HL-60 (cell line): ENCODE measurements around the gene GAST.

Experiments
- DNase-seq, 2 experiments: peaks; one replicate each; pipeline ENCODE4 v3.0.0-alpha.2; 2010 to 2020; ENCODE audit warnings: low read depth in 1 of 2, low spot score in 1 of 2
- H3K27ac ChIP-seq: fragments of 250-450 bp; sonication (Bioruptor Pico); replicated peaks from 2 replicates; pipeline ENCODE4 v1.5.1; 2020; ENCODE audit warnings: mild to moderate bottlenecking, moderate library complexity
- H3K27me3 ChIP-seq: fragments of 250-450 bp; sonication (Bioruptor Pico); 2 replicates; pipeline ENCODE4 v1.5.1; 2021; ENCODE audit warnings: mild to moderate bottlenecking, moderate library complexity; ENCODE audit not compliant: insufficient read depth, poor library complexity, severe bottlenecking
- H3K4me3 ChIP-seq: replicated peaks from 2 replicates; pipeline ENCODE4 v1.5.1; 2011; ENCODE audit warnings: mild to moderate bottlenecking, control low read depth, low read length; ENCODE audit not compliant: insufficient read depth
- CTCF ChIP-seq: IDR thresholded peaks from one replicate; pipeline ENCODE4 v1.5.1; 2011; ENCODE audit warnings: low read length, control low read depth, inconsistent platforms; ENCODE audit not compliant: insufficient read depth
- GABPA ChIP-seq: IDR thresholded peaks from 2 replicates; pipeline ENCODE4 v1.6.1; 2012; ENCODE audit warnings: low read depth
- POLR2AphosphoS5 ChIP-seq: IDR thresholded peaks from 2 replicates; pipeline ENCODE4 v1.6.1; 2012; ENCODE audit warnings: low read depth
- SPI1 ChIP-seq: IDR thresholded peaks from 2 replicates; pipeline ENCODE4 v1.6.1; 2012; ENCODE audit warnings: low read depth, mild to moderate bottlenecking, borderline replicate concordance
- TF ChIP-seq, protein P1 (sequence below): IDR thresholded peaks from 2 replicates; pipeline ENCODE4 v1.6.1; 2012; ENCODE audit warnings: low read depth; ENCODE audit not compliant: insufficient replicate concordance

The GAST gene

DNA sequence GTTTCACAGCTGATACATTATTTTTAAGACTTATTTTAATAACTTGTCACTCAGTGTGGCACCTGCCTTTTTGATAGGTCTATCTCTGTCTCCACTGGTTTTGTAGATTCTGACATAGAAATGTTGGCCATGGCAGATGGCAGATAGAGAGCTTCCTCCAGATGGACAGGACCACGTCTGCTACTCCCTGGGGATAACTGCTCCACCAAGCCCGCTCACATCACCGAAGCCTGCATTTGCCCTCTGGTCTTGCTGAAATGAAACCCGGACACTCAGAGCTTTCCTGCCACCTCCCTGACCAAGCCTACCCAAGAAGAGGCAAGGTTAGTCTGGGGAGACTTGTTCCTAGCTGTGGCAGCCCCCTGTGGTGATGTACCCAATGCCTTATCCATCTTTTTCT, 38.7 kb downstream of the GAST start:
- TF ChIP-seq POLR2AphosphoS5 = no peak
- no peak for TF ChIP-seq GABPA
- TF ChIP-seq SPI1 = no peak
- TF ChIP-seq, protein P1, sequence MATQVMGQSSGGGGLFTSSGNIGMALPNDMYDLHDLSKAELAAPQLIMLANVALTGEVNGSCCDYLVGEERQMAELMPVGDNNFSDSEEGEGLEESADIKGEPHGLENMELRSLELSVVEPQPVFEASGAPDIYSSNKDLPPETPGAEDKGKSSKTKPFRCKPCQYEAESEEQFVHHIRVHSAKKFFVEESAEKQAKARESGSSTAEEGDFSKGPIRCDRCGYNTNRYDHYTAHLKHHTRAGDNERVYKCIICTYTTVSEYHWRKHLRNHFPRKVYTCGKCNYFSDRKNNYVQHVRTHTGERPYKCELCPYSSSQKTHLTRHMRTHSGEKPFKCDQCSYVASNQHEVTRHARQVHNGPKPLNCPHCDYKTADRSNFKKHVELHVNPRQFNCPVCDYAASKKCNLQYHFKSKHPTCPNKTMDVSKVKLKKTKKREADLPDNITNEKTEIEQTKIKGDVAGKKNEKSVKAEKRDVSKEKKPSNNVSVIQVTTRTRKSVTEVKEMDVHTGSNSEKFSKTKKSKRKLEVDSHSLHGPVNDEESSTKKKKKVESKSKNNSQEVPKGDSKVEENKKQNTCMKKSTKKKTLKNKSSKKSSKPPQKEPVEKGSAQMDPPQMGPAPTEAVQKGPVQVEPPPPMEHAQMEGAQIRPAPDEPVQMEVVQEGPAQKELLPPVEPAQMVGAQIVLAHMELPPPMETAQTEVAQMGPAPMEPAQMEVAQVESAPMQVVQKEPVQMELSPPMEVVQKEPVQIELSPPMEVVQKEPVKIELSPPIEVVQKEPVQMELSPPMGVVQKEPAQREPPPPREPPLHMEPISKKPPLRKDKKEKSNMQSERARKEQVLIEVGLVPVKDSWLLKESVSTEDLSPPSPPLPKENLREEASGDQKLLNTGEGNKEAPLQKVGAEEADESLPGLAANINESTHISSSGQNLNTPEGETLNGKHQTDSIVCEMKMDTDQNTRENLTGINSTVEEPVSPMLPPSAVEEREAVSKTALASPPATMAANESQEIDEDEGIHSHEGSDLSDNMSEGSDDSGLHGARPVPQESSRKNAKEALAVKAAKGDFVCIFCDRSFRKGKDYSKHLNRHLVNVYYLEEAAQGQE = no peak
- no peak for TF ChIP-seq CTCF
- H3K27me3 ChIP-seq = no peaks in the 10 kb centered on the region
- H3K4me3 ChIP-seq = no peak overlapping the region
- no peak overlapping the region for H3K27ac ChIP-seq
- DNase-seq = no peak

GRCh38 chr17:41751288-41751687, 39.2 kb downstream of the GAST start:
- TF ChIP-seq, protein P1 = no peak
- TF ChIP-seq POLR2AphosphoS5 = no peak
- Histone ChIP-seq H3K4me3 (no peak overlapping the region), H3K27me3 (no peaks in the 10 kb centered on the region), H3K27ac (no peak overlapping the region)
- DNase-seq = no peak

DNA sequence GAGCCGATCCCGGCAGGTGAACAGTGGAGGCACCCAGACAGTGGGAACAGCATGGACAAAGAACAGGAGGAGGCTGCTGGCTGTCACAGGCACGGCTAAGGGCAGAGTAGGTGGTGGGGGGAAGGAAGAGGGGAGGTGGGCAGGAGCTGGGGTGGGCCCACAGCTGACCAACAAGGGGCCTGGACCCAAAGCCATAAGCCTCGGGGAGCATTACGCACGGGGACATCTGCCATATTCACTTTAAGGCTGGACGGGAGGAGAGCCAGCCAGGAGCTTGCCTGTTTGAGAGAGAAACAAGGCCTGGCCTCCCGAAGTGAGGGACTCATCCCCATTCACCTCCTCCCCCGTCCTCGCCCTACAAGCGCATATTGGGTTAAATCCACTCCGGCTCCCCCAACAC, 41.9 kb downstream of the GAST start:
- TF ChIP-seq POLR2AphosphoS5 (no peak), SPI1 (no peak), CTCF (no peak), GABPA (no peak)
- no peak overlapping the region for H3K27ac ChIP-seq
- no peak overlapping the region for H3K4me3 ChIP-seq
- DNase-seq = no peak
- no peaks in the 10 kb centered on the region for H3K27me3 ChIP-seq

DNA sequence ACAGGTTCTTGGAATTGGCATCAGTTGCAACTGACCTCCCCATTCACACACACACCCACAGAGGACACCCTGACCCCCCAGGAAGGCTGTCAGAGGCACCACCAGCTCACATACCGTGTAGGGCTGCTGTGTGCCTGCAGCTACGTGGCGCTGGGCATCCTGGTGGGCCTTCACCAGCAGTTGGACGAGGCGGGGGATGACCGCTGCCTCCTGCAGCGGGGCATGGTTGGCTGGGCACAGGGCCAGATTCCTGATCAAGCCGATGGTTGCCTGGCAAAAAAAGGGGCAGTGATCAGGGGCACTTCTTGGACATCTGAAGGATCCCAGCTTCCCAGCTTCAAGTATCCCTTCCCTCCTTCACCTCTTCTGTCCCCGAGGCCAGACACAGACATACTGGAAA, 46.5 kb downstream of the GAST start:
- no peak overlapping the region for H3K4me3 ChIP-seq
- DNase-seq = no peak
- no peaks in the 10 kb centered on the region for H3K27me3 ChIP-seq
- TF ChIP-seq CTCF = no peak
- TF ChIP-seq SPI1 = no peak
- TF ChIP-seq POLR2AphosphoS5 = no peak
- TF ChIP-seq, protein P1 = no peak
- TF ChIP-seq GABPA = no peak
- no peak overlapping the region for H3K27ac ChIP-seq
